Peyer's patch (tissue), 4 donors: ENCODE measurements around the gene ARHGEF3.

Experiments used
- POLR2A ChIP-seq, 2 donors: fragments of 450-650 bp; IDR thresholded peaks; one replicate each; pipeline ENCODE4 v1.5.1; 2017; ENCODE audit warnings: antibody characterized with exemption in 2 of 2, mild to moderate bottlenecking in 2 of 2, moderate library complexity in 2 of 2
- TF ChIP-seq, protein P1 (sequence below), 6 experiments: fragments of 450-650 bp in 4 of 6; fragments of 200-600 bp in 2 of 6; sonication (generic) in 1 of 6; IDR thresholded peaks; one replicate each; pipeline ENCODE4 v1.5.1; 2017 to 2019; ENCODE audit warnings: antibody characterized with exemption in 6 of 6, mild to moderate bottlenecking in 3 of 6, moderate library complexity in 1 of 6

DNA sequence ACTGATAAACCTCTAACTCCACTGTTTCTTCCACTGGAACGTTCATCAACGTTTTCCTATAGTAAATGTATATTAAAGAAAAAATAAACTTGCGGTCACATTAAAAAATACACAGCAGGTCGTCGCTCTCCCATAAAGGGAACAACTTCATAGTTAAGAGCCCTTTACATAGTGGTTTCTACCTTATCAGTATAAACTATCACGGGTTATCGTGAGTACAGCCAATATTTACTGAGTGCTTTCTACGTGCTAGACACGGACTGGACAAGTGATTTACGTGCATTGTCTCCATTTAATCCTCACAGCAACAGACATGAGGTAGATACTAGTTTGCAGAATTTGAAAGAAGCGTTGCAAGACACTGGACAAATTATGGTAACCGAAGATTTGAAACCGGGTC, 117.7 kb downstream of the ARHGEF3 start:
- TF ChIP-seq, protein P1, sequence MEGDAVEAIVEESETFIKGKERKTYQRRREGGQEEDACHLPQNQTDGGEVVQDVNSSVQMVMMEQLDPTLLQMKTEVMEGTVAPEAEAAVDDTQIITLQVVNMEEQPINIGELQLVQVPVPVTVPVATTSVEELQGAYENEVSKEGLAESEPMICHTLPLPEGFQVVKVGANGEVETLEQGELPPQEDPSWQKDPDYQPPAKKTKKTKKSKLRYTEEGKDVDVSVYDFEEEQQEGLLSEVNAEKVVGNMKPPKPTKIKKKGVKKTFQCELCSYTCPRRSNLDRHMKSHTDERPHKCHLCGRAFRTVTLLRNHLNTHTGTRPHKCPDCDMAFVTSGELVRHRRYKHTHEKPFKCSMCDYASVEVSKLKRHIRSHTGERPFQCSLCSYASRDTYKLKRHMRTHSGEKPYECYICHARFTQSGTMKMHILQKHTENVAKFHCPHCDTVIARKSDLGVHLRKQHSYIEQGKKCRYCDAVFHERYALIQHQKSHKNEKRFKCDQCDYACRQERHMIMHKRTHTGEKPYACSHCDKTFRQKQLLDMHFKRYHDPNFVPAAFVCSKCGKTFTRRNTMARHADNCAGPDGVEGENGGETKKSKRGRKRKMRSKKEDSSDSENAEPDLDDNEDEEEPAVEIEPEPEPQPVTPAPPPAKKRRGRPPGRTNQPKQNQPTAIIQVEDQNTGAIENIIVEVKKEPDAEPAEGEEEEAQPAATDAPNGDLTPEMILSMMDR (IDR thresholded peaks at IDR 0.05), result no peak
- TF ChIP-seq POLR2A (IDR thresholded peaks at IDR 0.05), result no peak
